HepG2 (cell line): Measurements from ENCODE around the gene FRS2. TPM values are rescaled to one million over a fixed set of nuclear protein-coding genes. Genes with fewer than 3 reads are reported as not detected.

Experiments used
- ARID3A ChIP-seq: IDR thresholded peaks from 2 replicates; pipeline ENCODE4 v1.6.1; 2012; ENCODE audit warnings: low read depth, low read length, improper control_type of control experiment
- ATF1 ChIP-seq: IDR thresholded peaks from 2 replicates; pipeline ENCODE4 v1.6.1; 2016; ENCODE audit warnings: mild to moderate bottlenecking, control low read depth
- CBX2 ChIP-seq, 2 experiments: fragments of 200-600 bp in 1 of 2; sonication (generic); formaldehyde crosslinking in 1 of 2; IDR thresholded peaks; 2 replicates each; pipeline versions ENCODE4 v1.7.0 to v1.8.1; 2018 to 2022; ENCODE audit warnings: low read depth in 2 of 2, low read length in 1 of 2, mild to moderate bottlenecking in 1 of 2, missing genetic modification reagents in 1 of 2
- GLI4 ChIP-seq: sonication (generic); formaldehyde crosslinking; IDR thresholded peaks from 2 replicates; pipeline ENCODE4 v1.5.1; 2020; ENCODE audit warnings: missing genetic modification reagents, mild to moderate bottlenecking, moderate library complexity, borderline replicate concordance
- HNF4A ChIP-seq: sonication (generic); formaldehyde crosslinking; IDR thresholded peaks from 2 replicates; pipeline ENCODE4 v1.4.0; 2020; ENCODE audit warnings: missing genetic modification reagents
- HOXA9 ChIP-seq: sonication (generic); formaldehyde crosslinking; IDR thresholded peaks from 2 replicates; pipeline ENCODE4 v1.8.1; 2022; ENCODE audit warnings: missing genetic modification reagents, mild to moderate bottlenecking, moderate library complexity, borderline replicate concordance
- KAT8 ChIP-seq: IDR thresholded peaks from 2 replicates; pipeline ENCODE4 v1.6.1; 2016; ENCODE audit warnings: missing genetic modification reagents, missing compliant biosample characterization
- MAF1 ChIP-seq: sonication (generic); formaldehyde crosslinking; IDR thresholded peaks from 2 replicates; pipeline ENCODE4 v1.5.0; 2020; ENCODE audit warnings: missing genetic modification reagents, borderline replicate concordance
- NBN ChIP-seq: fragments of 450-650 bp; conservative IDR thresholded peaks from 2 replicates; pipeline ENCODE4 v1.6.1; 2017
- NCOA5 ChIP-seq: sonication (generic); formaldehyde crosslinking; IDR thresholded peaks from 2 replicates; pipeline ENCODE4 v1.4.0; 2020; ENCODE audit warnings: missing genetic modification reagents
- SETDB1 ChIP-seq: sonication (generic); formaldehyde crosslinking; IDR thresholded peaks from 2 replicates; pipeline ENCODE4 v1.5.1; 2020; ENCODE audit warnings: missing genetic modification reagents, mild to moderate bottlenecking, borderline replicate concordance
- SMAD3 ChIP-seq: sonication (generic); formaldehyde crosslinking; IDR thresholded peaks from 2 replicates; pipeline ENCODE4 v1.4.0; 2020; ENCODE audit warnings: missing genetic modification reagents
- SP1 ChIP-seq, 2 experiments: fragments of 450-650 bp in 1 of 2; sonication (generic) in 1 of 2; formaldehyde crosslinking in 1 of 2; IDR thresholded peaks; 2 replicates each; pipeline versions ENCODE4 v1.4.0 to v1.6.1; 2016 to 2020; ENCODE audit warnings: missing genetic modification reagents in 1 of 2
- TEAD2 ChIP-seq: sonication (generic); formaldehyde crosslinking; IDR thresholded peaks from 2 replicates; pipeline ENCODE4 v1.9.0; 2021; ENCODE audit warnings: missing genetic modification reagents
- ZBTB43 ChIP-seq: sonication (generic); formaldehyde crosslinking; conservative IDR thresholded peaks from 2 replicates; pipeline ENCODE4 v1.4.0; 2020; ENCODE audit warnings: missing genetic modification reagents
- ZFP36L2 ChIP-seq: sonication (generic); formaldehyde crosslinking; IDR thresholded peaks from 2 replicates; pipeline ENCODE4 v1.4.0; 2020; ENCODE audit warnings: missing genetic modification reagents
- ZKSCAN5 ChIP-seq: sonication (generic); formaldehyde crosslinking; IDR thresholded peaks from 2 replicates; pipeline ENCODE4 v1.5.1; 2020; ENCODE audit warnings: mild to moderate bottlenecking, missing genetic modification reagents
- ZNF143 ChIP-seq: sonication (generic); formaldehyde crosslinking; IDR thresholded peaks from 2 replicates; pipeline ENCODE4 v1.4.0; 2020; ENCODE audit warnings: missing genetic modification reagents
- ZNF552 ChIP-seq: sonication (generic); formaldehyde crosslinking; IDR thresholded peaks from 2 replicates; pipeline ENCODE4 v1.9.0; 2022; ENCODE audit warnings: missing genetic modification reagents, mild to moderate bottlenecking, borderline replicate concordance
- ZNF724P ChIP-seq: sonication (generic); formaldehyde crosslinking; IDR thresholded peaks from 2 replicates; pipeline ENCODE4 v1.8.0; 2022; ENCODE audit warnings: missing genetic modification reagents, borderline replicate concordance
- polyA plus RNA-seq, 8 experiments: library from polyadenylated mRNA; depleted of rRNA in 3 of 8; stranded (reverse) in 7 of 8; unstranded in 1 of 8; fragments of >200 nt; fragmentation: Illumina TruSeq in 4 of 8; extraction: Trizol in 4 of 8; gene quantifications; 2 replicates each; pipeline versions ENCODE4 v1.2.1 to v1.2.3, GENCODE V29; 2011 to 2016; ENCODE audit warnings: low read depth in 4 of 8, missing spikeins in 1 of 8, mixed read lengths in 1 of 8; ENCODE audit not compliant: insufficient read depth in 1 of 8
- total RNA-seq, 5 experiments: library from RNA; depleted of rRNA; stranded (reverse); fragments of >200 nt; fragmentation: Illumina TruSeq; extraction: Trizol; gene quantifications; 2 replicates each; pipeline ENCODE4 v1.2.3, GENCODE V29; 2016; ENCODE audit warnings: low read depth in 1 of 5
- TF ChIP-seq, protein P1 (sequence below): sonication (generic); formaldehyde crosslinking; IDR thresholded peaks from 2 replicates; pipeline ENCODE4 v1.8.0; 2022; ENCODE audit warnings: missing genetic modification reagents, mild to moderate bottlenecking, moderate library complexity, borderline replicate concordance
- TF ChIP-seq, protein P2 (sequence below): sonication (generic); formaldehyde crosslinking; IDR thresholded peaks from 2 replicates; pipeline ENCODE4 v1.4.0; 2020; ENCODE audit warnings: mild to moderate bottlenecking, missing genetic modification reagents, borderline replicate concordance

The FRS2 gene
- total and polyA plus RNA-seq, 2 of the 13 experiments (the other 11 are each of a cell fraction or from before 2014, with no cell fraction given): 8.3 to 16.8 TPM

GRCh38 chr12:69470189-69471075 lies at the start of gene FRS2 (continued):
- TF ChIP-seq KAT8 (CRISPR knock-in tag): peak; percentile 95
- TF ChIP-seq, protein P1, sequence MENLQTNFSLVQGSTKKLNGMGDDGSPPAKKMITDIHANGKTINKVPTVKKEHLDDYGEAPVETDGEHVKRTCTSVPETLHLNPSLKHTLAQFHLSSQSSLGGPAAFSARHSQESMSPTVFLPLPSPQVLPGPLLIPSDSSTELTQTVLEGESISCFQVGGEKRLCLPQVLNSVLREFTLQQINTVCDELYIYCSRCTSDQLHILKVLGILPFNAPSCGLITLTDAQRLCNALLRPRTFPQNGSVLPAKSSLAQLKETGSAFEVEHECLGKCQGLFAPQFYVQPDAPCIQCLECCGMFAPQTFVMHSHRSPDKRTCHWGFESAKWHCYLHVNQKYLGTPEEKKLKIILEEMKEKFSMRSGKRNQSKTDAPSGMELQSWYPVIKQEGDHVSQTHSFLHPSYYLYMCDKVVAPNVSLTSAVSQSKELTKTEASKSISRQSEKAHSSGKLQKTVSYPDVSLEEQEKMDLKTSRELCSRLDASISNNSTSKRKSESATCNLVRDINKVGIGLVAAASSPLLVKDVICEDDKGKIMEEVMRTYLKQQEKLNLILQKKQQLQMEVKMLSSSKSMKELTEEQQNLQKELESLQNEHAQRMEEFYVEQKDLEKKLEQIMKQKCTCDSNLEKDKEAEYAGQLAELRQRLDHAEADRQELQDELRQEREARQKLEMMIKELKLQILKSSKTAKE (CRISPR knock-in tag): no peak
- no peak for TF ChIP-seq ATF1 (CRISPR knock-in tag)
- 0 out of 2 replicates have a peak, but pooled peaks have one; percentile 4 for TF ChIP-seq SMAD3 (CRISPR knock-in tag)
- TF ChIP-seq ZBTB43: no peak
- TF ChIP-seq SETDB1 (CRISPR knock-in tag): no peak
- TF ChIP-seq NCOA5 (CRISPR knock-in tag): no peak
- TF ChIP-seq CBX2 (IDR thresholded peaks at IDR 0.05; ENCODE audit: low read depth, low read length): no peak
- TF ChIP-seq CBX2 (CRISPR knock-in tag; IDR thresholded peaks at IDR 0.05; ENCODE audit: low read depth): no peak
- 0 out of 2 replicates have a peak, but pooled peaks have one; percentile 8 for TF ChIP-seq HNF4A (CRISPR knock-in tag)
- no peak for TF ChIP-seq ZFP36L2
- TF ChIP-seq ZNF724P (CRISPR knock-in tag): no peak
- no peak; the same call in 1 of the 2 replicates for TF ChIP-seq MAF1 (CRISPR knock-in tag)
- TF ChIP-seq HOXA9 (CRISPR knock-in tag): no peak
- TF ChIP-seq TEAD2 (CRISPR knock-in tag): no peak
- TF ChIP-seq ZNF552: 0 out of 2 replicates have a peak, but pooled peaks have one; percentile 69
- no peak for TF ChIP-seq NBN
- TF ChIP-seq ZKSCAN5 (CRISPR knock-in tag): no peak
- TF ChIP-seq GLI4: no peak
- TF ChIP-seq ZNF143: no peak
- TF ChIP-seq SP1 (IDR thresholded peaks at IDR 0.05): no peak
- no peak for TF ChIP-seq SP1 (CRISPR knock-in tag; IDR thresholded peaks at IDR 0.05)
- TF ChIP-seq, protein P2, sequence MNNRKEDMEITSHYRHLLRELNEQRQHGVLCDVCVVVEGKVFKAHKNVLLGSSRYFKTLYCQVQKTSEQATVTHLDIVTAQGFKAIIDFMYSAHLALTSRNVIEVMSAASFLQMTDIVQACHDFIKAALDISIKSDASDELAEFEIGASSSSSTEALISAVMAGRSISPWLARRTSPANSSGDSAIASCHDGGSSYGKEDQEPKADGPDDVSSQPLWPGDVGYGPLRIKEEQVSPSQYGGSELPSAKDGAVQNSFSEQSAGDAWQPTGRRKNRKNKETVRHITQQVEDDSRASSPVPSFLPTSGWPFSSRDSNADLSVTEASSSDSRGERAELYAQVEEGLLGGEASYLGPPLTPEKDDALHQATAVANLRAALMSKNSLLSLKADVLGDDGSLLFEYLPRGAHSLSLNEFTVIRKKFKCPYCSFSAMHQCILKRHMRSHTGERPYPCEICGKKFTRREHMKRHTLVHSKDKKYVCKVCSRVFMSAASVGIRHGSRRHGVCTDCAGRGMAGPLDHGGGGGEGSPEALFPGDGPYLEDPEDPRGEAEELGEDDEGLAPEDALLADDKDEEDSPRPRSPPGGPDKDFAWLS (CRISPR knock-in tag): no peak
- no peak for TF ChIP-seq ARID3A
